Right lobe of liver (tissue), 6 donors: ENCODE measurements around the gene RERE. TPM values are rescaled to one million over a fixed set of nuclear protein-coding genes. Genes with fewer than 3 reads are reported as not detected.

Experiments used
- ATAC-seq, 4 donors: fragments of 200-7000 bp; cut with Tn5 transposase; one replicate each; pipeline ENCODE4 v1.9.1; 2020; ENCODE audit warnings: mild to moderate bottlenecking in 4 of 4, moderate library complexity in 4 of 4
- DNase-seq, 3 donors: peaks; one replicate each; pipeline ENCODE4 v3.0.0-alpha.2; 2020
- H3K27ac ChIP-seq, 3 donors: fragments of 200-600 bp; one replicate each; pipeline ENCODE4 v1.8.0; 2022
- H3K27me3 ChIP-seq, 2 donors: fragments of 200-600 bp; one replicate each; pipeline ENCODE4 v1.8.0; 2022
- H3K36me3 ChIP-seq, 4 donors: fragments of 200-600 bp; sonication (generic) in 1 of 4; one replicate each; pipeline versions ENCODE4 v1.5.1 to v1.8.0; 2017 to 2022; ENCODE audit warnings: control low read depth in 1 of 4
- H3K4me1 ChIP-seq, 4 donors: fragments of 200-600 bp; sonication (generic) in 1 of 4; one replicate each; pipeline versions ENCODE4 v1.5.1 to v1.8.0; 2017 to 2022; ENCODE audit warnings: control low read depth in 1 of 4
- H3K4me3 ChIP-seq, 3 donors: fragments of 200-600 bp; one replicate each; pipeline ENCODE4 v1.8.0; 2022
- H3K9me3 ChIP-seq, 4 donors: fragments of 200-600 bp; sonication (generic) in 1 of 4; one replicate each; pipeline versions ENCODE4 v1.5.1 to v1.8.0; 2017 to 2022; ENCODE audit warnings: control low read depth in 1 of 4
- CTCF ChIP-seq, 4 donors: fragments of 200-600 bp in 3 of 4; fragments of 450-650 bp in 1 of 4; IDR thresholded peaks; one replicate each; pipeline versions ENCODE4 v1.5.1 to v1.8.0; 2016 to 2022; ENCODE audit warnings: antibody characterized with exemption in 4 of 4, mild to moderate bottlenecking in 2 of 4
- POLR2A ChIP-seq: fragments of 450-650 bp; IDR thresholded peaks from one replicate; pipeline ENCODE4 v1.6.1; 2017; ENCODE audit warnings: antibody characterized with exemption, mild to moderate bottlenecking
- WGBS: methylation state at CpG from one replicate; pipeline ENCODE4 v1.1.6; 2018; ENCODE audit warnings: low coverage, low lambda C conversion rate; ENCODE audit not compliant: insufficient coverage; ENCODE audit errors: missing lambda C conversion rate; 5-methylcytosine and 5-hydroxymethylcytosine counted together
- intact Hi-C, 2 donors: fragments of 100-400 bp; cut with DNase I; formaldehyde crosslinking; loops; one replicate each; pipeline versions ENCODE4 v1.11.2 to v1.14.1; 2022
- total RNA-seq, 6 experiments: library from RNA; depleted of rRNA in 2 of 6; stranded (reverse); fragments of >200 nt in 2 of 6; fragmentation: NEBNext Ultra II Directional in 3 of 6; extraction: Animal tissue kit (Norgen Biotek cat#: 25700) in 3 of 6; gene quantifications; one replicate each; pipeline versions ENCODE4 v1.1.0 to v1.2.4, GENCODE V29; 2016 to 2023
- donor health status: DM: no; HTN: yes; CAD: no.
- donor health status: DM: no; HTN: no; CAD: no.
- donor health status: DM: no; HTN: no; CAD: no.
- donor health status: DM: no; HTN: yes; CAD: no.
- donor health status: DM: no; HTN: yes; CAD: no.

RERE gene
- total RNA-seq, 6 experiments from 2014 or later: 17.5 to 38.4 (median 25.0) TPM

- intact Hi-C loops: loop anchor here (5.0 to 10.0 kb wide), 3 partner anchors 53 to 341 kb away; no protein-coding TSS in a partner anchor
- ATAC-seq (peak; percentile 32 to 48 (median 35)), DNase-seq (peak; percentile 64 to 74 (median 66))
- peaks cover 0 to 17% (median 8%) of the 10 kb centered on the region in 4 donors for H3K4me1 ChIP-seq
- no peaks in the 10 kb centered on the region for H3K9me3 ChIP-seq
- no peaks in the 10 kb centered on the region for H3K36me3 ChIP-seq
- H3K4me3 ChIP-seq: peak within 1 kb of the TSS; percentile 35 to 50 (median 39)
- no peak within 1 kb of the TSS for H3K27ac ChIP-seq
- 73% methylated on average over 18 of the region's 75 CpGs for WGBS
- TF ChIP-seq POLR2A (no peak), CTCF (IDR thresholded peaks at IDR 0.05) (no peak)
- no peaks in the 10 kb centered on the region for H3K27me3 ChIP-seq
Measured at GRCh38 chr1:8317647-8318381, 499.6 kb downstream of the RERE start, which contains the start of gene SLC45A1. TSS of gene SLC45A1 (plus strand) at chr1:8318114. CDS start at chr1:8324330, 6,216 bp downstream.

- 94% methylated on average over 3 of the region's 14 CpGs for WGBS
- Histone ChIP-seq H3K4me1 (peaks cover 0 to 28% (median 13%) of the 10 kb centered on the region in 4 donors), H3K9me3 (no peaks in the 10 kb centered on the region), H3K27me3 (no peaks in the 10 kb centered on the region), H3K27ac (no peak overlapping the region), H3K4me3 (no peak overlapping the region), H3K36me3 (no peaks in the 10 kb centered on the region)
- TF ChIP-seq CTCF (IDR thresholded peaks at IDR 0.05): peak in 1 of 4 donors; percentile 4
- no peak for TF ChIP-seq POLR2A
- intact Hi-C loops: loop anchor here (5.0 to 10.0 kb wide), 3 partner anchors 51 to 339 kb away; no protein-coding TSS in a partner anchor
- DNase-seq (no peak), ATAC-seq (no peak)
Measured at GRCh38 chr1:8315573-8316475, 501.6 kb downstream of the RERE start.

GRCh38 chr1:8314346-8315280, 502.8 kb downstream of the RERE start:
- Histone ChIP-seq H3K27ac (peak overlapping the region in 2 of 3 donors; percentile 60 to 83), H3K4me3 (no peak overlapping the region), H3K9me3 (no peaks in the 10 kb centered on the region), H3K27me3 (no peaks in the 10 kb centered on the region), H3K4me1 (peaks cover 0 to 28% (median 13%) of the 10 kb centered on the region in 4 donors), H3K36me3 (no peaks in the 10 kb centered on the region)
- 7% methylated on average over 10 of the region's 21 CpGs for WGBS
- DNase-seq (peak; percentile 78 to 86 (median 79)), ATAC-seq (peak; percentile 68 to 80 (median 74))
- intact Hi-C loops: loop anchor here (5.0 to 10.0 kb wide), 5 partner anchors 50 to 337 kb away; partner anchors contain the start of gene ERRFI1 (in 1 of the 2)
- TF ChIP-seq POLR2A (no peak), CTCF (IDR thresholded peaks at IDR 0.05) (peak; percentile 91 to 96 (median 94))
